Ramos (cell line): ENCODE data around the gene SLC35A1.
"Not testable (repeated sequence)": the region's sequence is repeated elsewhere in the genome, so short reads cannot be mapped to it uniquely, and the experiment has no call there.

Source experiments
- in situ Hi-C: fragments of 300-500 bp; cut with MboI; formaldehyde crosslinking; loops from one replicate; pipeline ENCODE4 v1.14.3; 2022; ENCODE audit warnings: low sequenced_read_pairs; ENCODE audit not compliant: unreplicated experiment

The SLC35A1 gene, protein sequence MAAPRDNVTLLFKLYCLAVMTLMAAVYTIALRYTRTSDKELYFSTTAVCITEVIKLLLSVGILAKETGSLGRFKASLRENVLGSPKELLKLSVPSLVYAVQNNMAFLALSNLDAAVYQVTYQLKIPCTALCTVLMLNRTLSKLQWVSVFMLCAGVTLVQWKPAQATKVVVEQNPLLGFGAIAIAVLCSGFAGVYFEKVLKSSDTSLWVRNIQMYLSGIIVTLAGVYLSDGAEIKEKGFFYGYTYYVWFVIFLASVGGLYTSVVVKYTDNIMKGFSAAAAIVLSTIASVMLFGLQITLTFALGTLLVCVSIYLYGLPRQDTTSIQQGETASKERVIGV

DNA sequence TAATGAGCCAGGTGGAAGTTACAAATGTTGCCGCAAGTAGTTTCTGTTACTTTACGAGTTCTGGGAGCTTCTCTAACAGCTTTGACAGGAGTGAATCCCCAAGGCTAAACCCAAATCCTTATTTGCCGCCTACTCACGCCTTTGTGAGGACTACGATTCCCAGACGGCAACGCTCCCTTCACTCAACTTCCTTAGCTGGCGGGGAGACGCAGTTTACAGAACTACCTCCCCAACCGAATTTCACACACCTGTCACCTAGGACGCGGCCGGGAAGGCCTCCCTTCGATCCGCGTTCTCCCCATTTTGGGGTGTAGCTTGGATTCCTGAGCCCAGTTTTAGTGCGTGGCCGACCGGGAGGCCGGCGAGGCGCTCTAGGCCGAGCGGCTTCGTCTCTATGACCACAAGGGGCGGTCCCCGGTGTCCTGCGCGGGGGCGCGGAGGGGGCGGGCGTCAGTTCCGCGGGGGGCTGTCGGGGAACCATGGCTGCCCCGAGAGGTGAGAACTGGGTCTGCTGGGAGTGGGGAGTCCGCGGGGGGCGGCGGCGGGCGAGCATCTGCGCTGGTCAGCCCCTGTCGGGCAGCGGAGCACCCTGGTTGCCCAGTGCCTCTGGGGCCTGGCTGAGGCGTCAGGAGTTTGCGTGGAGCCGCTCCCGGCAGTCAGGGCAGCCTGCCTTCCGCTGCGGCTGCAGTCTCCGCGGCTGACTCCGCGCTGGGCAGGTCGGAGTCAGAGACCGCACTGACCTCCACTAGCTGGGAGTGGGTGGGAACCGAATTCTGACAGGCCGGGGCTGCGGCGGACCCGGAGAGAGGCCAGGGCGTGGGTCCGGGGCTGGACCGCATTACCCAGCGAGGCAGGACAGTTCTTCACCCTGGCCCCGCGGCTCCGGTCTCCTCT lies at the start of gene SLC35A1:
SLC35A1 (plus strand) TSS at position 450 of the 894 bp plus-strand sequence; CDS start at position 480, 30 bp downstream.
- in situ Hi-C loops = no loop called here

DNA sequence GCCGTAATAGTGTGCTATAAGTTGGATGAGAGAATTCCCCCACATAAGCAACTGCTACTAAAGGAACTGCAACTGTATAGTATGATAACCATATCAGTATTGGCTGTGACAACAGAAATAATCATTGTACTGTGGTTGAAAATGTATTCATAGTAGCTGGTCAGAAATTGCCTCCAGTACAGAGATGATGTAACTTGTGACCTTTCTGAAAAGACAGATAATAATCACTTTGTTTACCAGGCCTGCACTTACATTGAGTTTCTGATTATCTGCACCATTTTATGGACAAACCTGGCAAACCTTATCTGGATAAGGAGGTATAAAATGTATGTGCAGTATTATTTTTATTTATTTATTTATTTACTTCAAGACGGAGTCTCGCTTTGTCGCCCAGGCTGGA lies 46.0 kb upstream of the SLC35A1 start:
- in situ Hi-C loops = no loop called here

DNA sequence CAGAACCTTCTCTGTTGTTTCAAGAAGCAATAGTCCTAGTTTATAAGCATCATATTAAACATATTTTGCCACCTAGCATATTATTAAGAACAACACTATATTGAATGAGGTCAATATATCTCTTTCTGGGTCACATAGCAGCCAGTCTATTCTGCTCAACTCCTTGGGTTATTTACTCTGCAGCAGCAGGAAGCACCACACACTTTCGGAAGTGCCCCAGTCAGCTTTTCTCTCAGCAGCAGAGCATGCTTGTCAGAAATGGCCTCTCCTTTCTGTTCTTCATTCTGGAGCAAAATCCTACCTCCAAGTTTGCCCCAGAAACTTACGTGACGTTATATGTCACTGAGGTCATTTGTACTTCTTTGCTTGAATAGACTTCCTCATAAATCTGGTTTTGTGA lies 42.3 kb upstream of the SLC35A1 start:
- in situ Hi-C loops = no loop called here

DNA sequence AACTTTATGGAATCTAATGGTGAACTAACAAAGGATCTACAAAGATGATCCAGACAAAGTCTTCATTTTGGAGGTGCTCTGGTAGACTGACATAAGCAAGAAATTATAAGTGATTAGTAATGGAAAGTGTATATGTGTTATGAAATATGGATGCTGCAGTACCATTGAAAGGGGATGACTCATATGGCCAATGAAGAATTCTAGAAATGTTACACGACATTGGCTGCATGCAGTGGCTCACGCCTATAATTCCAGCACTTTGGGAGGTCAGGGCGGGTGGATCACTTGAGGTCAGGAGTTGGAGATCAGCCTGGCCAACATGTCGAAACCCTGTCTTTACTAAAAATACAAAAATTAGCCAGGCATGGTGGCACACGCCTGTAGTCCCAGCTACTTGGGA lies 41.5 kb upstream of the SLC35A1 start:
- in situ Hi-C loops = no loop called here

DNA sequence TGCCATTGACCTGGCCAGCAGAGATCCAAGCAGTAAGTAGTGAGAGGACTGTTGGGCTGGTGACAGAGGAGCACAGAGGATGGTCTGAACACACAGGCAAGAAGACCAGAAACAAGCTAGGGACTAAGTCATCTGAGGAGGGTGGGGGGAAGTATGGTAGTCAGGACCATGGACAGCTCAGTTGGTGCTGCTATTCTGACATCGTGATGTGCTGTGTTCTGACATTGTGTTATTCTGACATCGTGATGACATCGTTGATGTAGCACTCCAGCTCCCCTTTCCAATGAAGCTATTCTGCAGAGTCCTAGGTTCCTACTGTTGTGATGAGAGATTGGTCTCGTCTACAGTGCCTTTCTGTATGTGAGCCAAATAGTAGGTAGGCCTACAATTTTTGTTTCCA lies 36.3 kb upstream of the SLC35A1 start:
- in situ Hi-C loops = no loop called here

DNA sequence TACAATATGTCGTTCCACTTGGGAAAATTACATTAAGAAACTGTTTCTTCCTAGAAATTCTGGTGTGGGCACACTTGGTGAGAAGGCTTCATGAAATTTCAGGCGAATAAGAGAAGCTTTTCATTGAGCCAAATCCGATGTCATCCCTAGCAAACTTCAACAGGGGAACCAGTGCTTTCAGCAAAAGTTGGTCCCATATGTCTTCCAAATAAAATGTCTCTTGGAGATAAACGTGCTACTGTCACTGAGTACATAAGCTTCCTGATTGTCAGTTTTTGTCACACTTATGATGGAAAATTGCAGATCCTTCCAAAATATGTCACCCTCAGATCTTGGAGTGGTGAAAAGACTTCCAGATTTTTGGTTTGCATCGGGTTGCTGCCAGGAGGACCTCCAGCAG lies 31.1 kb upstream of the SLC35A1 start:
- in situ Hi-C loops = no loop called here

DNA sequence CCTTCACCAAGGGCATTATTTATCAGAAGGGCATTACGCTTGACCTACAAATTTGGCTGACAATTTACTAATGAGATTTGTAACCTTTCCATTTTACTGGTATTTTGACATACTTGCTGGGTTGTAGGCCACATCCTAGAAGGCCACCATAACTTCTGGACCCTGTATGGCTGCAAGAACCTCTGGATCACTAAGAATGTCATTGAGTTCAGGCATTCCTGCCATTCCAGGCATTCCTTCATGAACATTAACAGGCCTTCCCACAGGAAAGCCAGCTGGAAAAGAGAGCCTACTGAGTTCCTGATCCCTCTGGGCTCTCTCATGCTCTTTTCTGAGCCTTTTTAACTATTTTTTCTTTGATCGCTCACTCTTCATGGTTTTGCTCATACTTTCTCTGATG lies 28.4 kb upstream of the SLC35A1 start:
- in situ Hi-C loops = no loop called here

DNA sequence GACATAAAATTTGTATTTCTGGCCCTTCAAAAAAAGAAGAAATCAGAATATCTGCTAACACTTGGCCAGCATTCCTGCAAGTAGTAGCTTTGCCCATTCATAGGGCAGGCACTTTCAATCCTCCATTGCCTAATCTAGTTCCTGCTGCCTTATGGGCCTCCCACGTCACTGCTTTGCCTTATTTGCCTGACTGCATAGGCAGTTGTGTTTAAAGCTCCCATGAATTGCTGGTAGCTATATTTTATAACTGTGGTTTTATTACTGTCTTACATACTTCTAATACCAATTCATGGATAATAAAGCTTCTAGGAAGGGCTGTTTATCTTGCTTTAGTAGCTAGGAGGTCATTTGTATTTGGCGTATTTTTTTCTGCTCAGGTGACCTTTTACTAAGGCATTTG lies 7.7 kb upstream of the SLC35A1 start:
- in situ Hi-C loops = no loop called here

DNA sequence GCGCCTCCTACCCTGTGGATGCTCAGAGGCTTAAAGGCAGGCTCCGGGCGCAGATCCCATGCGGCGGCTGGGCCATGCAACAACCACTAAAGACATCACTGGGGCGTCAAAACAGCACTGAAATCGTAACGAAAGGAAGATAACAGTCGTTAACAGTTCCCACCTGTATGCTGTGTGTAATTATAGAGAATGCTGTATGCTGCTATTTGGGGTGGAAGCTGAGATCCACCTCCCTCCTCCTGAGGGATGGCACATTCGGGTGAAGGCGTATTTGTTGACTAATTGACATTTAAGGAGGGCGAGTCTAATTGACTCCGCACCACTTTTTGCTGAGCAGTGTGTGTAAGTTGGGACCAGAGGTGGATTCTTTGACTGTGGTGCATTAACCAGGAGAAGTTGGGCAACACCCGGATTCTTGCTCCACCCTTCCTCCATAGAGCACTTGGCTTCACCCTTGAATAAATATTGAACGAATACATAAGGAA lies 687 bp downstream of the SLC35A1 start:
- in situ Hi-C loops = no loop called here

DNA sequence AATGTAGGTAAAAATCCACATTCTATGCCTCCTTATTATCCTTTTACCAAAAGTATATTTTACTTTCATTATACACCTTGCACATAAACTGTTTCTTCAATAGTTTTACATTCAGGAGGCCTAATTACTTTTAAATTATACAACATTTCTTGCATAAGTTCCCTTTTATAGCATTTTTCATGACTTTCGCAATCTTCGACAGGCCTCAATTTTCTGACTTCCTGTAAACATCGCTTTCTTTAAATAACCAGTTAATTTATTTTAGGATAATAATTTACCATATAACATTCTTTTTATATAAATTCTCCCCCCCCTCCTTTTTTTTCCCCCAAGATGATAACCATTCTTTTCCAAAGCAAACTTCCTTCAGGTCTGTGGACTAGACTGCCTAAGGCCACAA lies 9.2 kb downstream of the SLC35A1 start:
- in situ Hi-C loops = no loop called here

DNA sequence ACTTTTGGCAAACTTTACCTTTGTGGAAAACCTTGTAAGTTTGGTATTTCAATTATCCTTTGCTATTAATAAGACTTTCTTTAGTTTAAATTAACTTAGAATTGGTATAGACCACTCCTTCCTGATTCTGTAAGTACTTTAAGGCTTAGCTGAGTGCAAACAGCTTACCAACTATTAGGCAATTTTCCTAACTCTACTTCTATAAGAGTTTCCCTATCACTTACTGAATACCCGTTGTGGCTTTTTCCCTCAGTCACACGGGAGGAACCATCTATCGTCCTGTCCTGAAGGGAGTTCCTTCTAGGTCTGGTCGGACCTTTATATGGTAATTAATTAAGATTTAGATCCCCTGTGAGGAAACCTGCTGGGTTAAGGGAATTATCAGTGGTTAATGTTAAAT lies 9.6 kb downstream of the SLC35A1 start:
- in situ Hi-C loops = no loop called here

DNA sequence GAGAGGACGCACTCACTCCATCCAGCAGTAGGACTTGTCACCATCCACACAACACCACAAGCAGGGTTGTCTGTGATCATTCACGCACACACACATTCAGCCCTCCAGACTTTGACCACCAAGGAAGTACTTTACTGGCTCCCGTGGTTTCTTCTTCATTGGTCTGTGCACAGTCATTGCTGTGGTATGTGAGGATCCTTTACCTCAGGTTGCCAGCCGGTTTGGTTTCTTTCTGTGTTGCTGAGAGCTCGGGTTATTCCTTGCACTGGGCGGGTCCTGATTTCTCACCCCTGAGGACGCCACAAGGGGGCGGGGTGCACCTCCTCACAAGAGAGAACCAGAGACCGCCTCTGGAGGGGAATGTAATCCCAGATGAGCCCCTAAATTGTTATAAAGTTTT lies 11.2 kb downstream of the SLC35A1 start:
- in situ Hi-C loops = no loop called here

DNA sequence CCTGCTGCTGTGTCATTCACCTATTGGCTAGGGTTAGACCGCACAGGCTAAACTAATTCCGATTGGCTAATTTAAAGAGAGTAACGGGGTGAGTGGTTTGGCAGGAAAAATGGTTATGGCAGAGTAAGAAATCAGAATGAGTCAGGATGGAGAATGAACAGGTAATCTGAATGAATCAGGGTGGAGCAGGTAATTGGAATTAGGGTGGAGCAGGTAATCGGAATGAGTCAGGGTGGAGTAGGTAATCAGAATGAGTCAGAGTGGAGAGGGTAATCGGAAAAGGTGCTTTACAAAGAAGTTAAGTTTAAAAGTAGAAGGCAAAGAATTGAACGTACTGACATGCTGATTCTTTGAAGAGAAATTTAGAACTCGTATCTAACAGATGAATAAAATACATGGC lies 11.7 kb downstream of the SLC35A1 start:
- in situ Hi-C loops = no loop called here

DNA sequence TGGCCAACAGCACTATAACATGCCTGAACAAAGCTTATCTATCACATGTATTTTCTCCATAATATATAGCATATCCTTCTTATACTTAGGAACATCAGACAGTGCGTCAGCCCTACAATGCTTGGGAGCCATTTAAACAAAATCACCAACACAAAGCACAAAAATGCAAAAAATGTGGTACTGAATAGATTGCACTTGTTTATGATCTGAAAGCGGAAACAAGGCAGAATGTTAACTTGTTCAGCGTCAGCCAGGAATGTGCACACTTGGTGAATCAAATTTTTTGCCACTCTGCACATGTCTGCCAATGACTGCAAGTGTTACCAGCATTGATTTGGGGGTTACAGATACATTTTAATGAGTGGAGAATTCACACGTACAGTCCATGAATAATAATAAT lies 14.8 kb downstream of the SLC35A1 start:
- in situ Hi-C loops = no loop called here

DNA sequence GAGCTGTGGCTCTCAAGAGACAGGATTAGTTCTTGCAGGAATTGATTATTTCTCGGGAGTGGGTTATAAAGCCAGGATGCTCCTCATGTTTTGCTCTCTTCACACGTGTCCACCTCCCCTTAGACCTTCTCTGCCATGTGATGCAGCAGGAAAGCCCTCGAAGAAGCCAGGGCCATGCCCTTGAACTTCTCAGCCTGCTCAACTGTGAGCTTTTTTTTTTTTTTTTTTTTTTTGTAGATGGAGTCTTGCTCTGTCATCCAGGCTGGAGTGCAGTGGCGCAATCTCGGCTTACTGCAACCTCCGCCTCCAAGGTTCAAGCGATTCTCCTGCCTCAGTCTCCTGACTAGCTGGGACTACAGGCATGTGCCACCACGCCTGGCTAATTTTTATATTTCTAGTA lies 16.6 kb downstream of the SLC35A1 start:
- in situ Hi-C loops = not testable (repeated sequence)

DNA sequence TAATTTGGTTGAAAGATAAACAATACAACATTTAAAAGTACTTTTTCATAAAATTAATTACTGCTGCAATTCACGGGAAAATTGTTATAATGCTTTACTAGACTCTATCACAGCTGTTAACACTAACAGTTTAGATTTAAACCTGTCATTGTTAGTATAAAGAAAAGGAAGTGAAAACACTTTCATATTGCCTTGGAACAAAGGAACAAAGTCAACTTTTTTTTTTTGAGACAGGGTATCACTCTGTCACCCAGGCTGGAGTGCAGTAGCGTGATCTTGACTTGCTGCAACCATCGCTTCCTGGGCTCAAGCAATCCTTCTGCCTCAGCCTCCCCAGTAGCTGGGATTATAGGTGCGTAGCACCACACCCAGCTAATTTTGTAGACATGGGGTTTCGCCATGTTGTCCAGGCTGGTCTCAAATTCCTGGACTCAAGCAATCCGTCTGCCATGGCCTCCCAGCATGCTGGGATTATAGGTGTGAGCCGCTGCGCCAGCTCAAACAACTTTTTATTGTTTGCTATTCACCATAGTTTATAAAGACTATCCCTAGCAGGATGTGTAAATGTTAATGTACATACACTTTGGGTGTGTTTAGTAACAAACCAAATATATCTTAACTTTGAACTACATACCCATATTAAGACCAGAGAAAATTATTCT lies 22.1 kb downstream of the SLC35A1 start:
- in situ Hi-C loops = no loop called here

DNA sequence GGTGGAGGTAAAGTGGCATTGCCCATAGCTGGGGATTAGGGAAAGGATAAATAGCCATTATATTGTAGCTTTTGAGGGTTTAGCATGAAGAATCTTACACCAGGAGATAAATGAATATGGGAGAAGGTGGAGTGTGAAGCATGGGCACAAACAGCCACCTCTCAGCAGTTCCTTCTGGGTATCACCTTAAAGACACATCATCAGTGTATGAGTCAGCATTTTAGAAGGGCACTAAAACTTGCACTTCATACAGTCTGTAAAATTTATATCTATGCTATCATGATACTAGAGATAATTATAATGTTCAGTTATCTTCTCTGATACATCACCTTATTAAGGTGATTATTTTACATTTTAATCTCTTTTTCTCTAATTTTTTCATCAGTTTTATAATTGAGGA lies 25.3 kb downstream of the SLC35A1 start:
- in situ Hi-C loops = no loop called here

DNA sequence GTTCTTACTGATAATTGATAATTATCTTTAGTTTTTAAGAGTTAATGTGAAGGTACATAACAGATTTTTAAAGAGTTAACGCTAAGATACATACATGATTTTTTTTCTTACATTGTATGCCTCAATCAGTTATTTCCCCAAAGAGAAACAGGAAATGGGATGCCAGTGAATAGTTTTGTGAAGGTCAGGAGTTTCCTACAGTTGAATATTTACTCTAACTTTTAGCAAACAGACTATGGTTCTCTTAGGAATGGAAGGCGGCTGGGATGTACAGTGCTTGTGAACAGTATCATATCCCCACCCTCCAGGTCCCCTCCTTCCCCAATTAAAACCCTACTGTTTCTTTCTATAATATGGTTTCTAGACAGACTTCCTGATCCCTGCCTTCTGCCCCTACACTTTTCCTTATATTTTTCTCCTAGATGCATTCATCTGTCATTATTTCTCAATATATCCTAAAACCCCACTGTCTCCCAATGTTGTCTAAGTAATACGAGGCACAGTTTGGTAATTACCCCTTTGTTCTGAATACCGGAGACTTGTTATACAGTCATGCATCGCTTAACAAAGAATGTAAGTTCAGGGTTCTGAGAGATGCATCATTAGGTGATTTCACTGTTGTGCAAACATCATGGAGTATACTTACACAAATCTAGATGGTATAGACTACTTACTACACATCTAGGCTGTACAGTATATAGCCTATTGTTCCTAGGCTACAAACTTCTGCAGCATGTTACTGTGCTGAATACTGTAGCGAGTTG lies 29.2 kb downstream of the SLC35A1 start:
- in situ Hi-C loops = no loop called here

DNA sequence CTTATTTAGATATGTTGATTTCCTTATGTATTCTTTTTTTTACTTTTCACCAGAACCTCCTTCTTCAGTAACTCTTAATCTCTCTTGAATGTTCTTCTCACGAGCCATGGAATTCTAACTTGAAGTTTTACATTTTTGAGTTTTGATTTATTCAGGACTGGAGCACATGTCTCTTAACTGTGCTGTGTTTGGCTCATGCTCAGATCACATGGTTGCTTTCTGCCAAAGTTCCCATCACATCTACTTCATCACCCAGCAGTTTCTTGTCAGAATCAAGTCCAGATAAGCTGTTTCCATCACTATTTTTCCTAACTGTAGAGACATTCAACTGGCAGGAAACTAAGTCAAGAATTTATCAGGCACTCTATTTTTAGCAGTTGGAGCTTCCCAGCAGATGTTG lies 31.7 kb downstream of the SLC35A1 start:
- in situ Hi-C loops = no loop called here

DNA sequence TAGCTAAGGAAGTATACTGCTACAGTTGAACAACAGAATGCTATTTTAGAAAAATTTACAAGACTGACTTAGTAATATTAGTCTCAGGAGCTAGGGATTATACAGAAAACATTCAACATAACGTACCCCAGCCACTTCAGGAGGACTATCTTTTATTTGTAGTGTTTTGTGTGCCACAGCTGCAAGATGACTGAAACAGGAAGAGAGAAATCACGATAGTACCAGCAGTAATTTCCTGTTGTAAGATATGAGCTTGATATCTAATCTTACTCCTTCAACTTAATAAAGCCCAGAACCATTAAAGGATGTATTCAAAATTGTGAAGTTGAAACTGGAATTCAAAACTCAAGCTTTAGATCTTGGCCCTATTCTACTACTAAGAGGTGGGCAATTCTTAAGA lies 42.1 kb downstream of the SLC35A1 start:
- in situ Hi-C loops = no loop called here
